Measurements from ENCODE around the gene MAPKAP1. TPM values are rescaled to one million over a fixed set of nuclear protein-coding genes. Genes with fewer than 3 reads are reported as not detected.

The MAPKAP1 gene
- total RNA-seq, 1 donor from 2014 or later: 56.6 TPM

GRCh38 chr9:125511789-125512660, 195.0 kb downstream of the MAPKAP1 start:
- H3K27me3 ChIP-seq: no peaks in the 10 kb centered on the region
- Mint-ChIP-seq H3K9me3 (no peaks in the 10 kb centered on the region), H3K4me1 (peaks cover 26% of the 10 kb centered on the region), H3K27ac (peak overlapping the region; percentile 26), H3K4me3 (no peak overlapping the region), H3K36me3 (peaks cover 1% of the 10 kb centered on the region), H3K27me3 (ENCODE audit: insufficient read depth, low read depth) (no peaks in the 10 kb centered on the region)
- H3K4me2 ChIP-seq: peak overlapping the region; percentile 40
- H3K4me1 ChIP-seq: peaks cover 38% of the 10 kb centered on the region
- no peaks in the 10 kb centered on the region for H3K36me3 ChIP-seq
- H3K9ac ChIP-seq: no peak overlapping the region
- H2AFZ ChIP-seq (replicated peaks): no peak overlapping the region
- no peaks in the 10 kb centered on the region for H4K20me1 ChIP-seq (ENCODE audit: low read depth)
- peaks cover 2% of the 10 kb centered on the region for H3F3A ChIP-seq (ENCODE audit: low read depth)
- TF ChIP-seq CTCF (IDR thresholded peaks at IDR 0.05) (no peak), EZH2phosphoT487 (IDR thresholded peaks at IDR 0.05) (no peak), EZH2 (IDR thresholded peaks at IDR 0.05) (no peak)
- no peaks in the 10 kb centered on the region for H3K79me2 ChIP-seq (ENCODE audit: low read depth)
- no peaks in the 10 kb centered on the region for H3K9me3 ChIP-seq (ENCODE audit: low read depth)
- DNase-seq (ENCODE audit: low spot score): peak; percentile 30
- peak overlapping the region; percentile 48 for H3K27ac ChIP-seq
- no peak overlapping the region for H3K4me3 ChIP-seq

- H3K4me3 Mint-ChIP-seq: no peak overlapping the region
- H3K4me1 ChIP-seq: peaks cover 31% of the 10 kb centered on the region
- no peak for DNase-seq (ENCODE audit: low spot score)
- H3K27ac ChIP-seq: no peak overlapping the region
- peaks cover 30% of the 10 kb centered on the region for H3K4me1 Mint-ChIP-seq
- no peaks in the 10 kb centered on the region for H3K9me3 ChIP-seq (ENCODE audit: low read depth)
- no peaks in the 10 kb centered on the region for H3K27me3 ChIP-seq
- H3K27me3 Mint-ChIP-seq (ENCODE audit: insufficient read depth, low read depth): no peaks in the 10 kb centered on the region
- H2AFZ ChIP-seq (replicated peaks): no peak overlapping the region
- no peaks in the 10 kb centered on the region for H3K9me3 Mint-ChIP-seq
- no peaks in the 10 kb centered on the region for H3K79me2 ChIP-seq (ENCODE audit: low read depth)
- H3K9ac ChIP-seq: no peak overlapping the region
- H3K4me2 ChIP-seq: no peak overlapping the region
- no peaks in the 10 kb centered on the region for H4K20me1 ChIP-seq (ENCODE audit: low read depth)
- TF ChIP-seq EZH2phosphoT487 (IDR thresholded peaks at IDR 0.05) (no peak), EZH2 (IDR thresholded peaks at IDR 0.05) (no peak), CTCF (IDR thresholded peaks at IDR 0.05) (no peak)
- no peaks in the 10 kb centered on the region for H3K36me3 ChIP-seq
- H3K4me3 ChIP-seq: no peak overlapping the region
- H3K36me3 Mint-ChIP-seq: no peaks in the 10 kb centered on the region
- H3F3A ChIP-seq (ENCODE audit: low read depth): peaks cover 2% of the 10 kb centered on the region
- no peak overlapping the region for H3K27ac Mint-ChIP-seq
These were observed 196.0 kb downstream of the MAPKAP1 start for GRCh38 chr9:125510980-125511379.

- H3K4me1 Mint-ChIP-seq: peaks cover 29% of the 10 kb centered on the region
- Histone ChIP-seq H3K27me3 (no peaks in the 10 kb centered on the region), H3K9ac (no peak overlapping the region), H4K20me1 (ENCODE audit: low read depth) (no peaks in the 10 kb centered on the region), H3K4me2 (no peak overlapping the region), H3K79me2 (ENCODE audit: low read depth) (no peaks in the 10 kb centered on the region), H3K27ac (no peak overlapping the region), H3K36me3 (no peaks in the 10 kb centered on the region), H3K4me1 (peaks cover 23% of the 10 kb centered on the region), H3F3A (ENCODE audit: low read depth) (peaks cover 2% of the 10 kb centered on the region), H3K4me3 (no peak overlapping the region), H2AFZ (replicated peaks) (no peak overlapping the region), H3K9me3 (ENCODE audit: low read depth) (no peaks in the 10 kb centered on the region)
- no peak overlapping the region for H3K4me3 Mint-ChIP-seq
- H3K27me3 Mint-ChIP-seq (ENCODE audit: insufficient read depth, low read depth): peaks cover 3% of the 10 kb centered on the region
- H3K9me3 Mint-ChIP-seq: no peaks in the 10 kb centered on the region
- DNase-seq (ENCODE audit: low spot score): no peak
- no peaks in the 10 kb centered on the region for H3K36me3 Mint-ChIP-seq
- no peak for TF ChIP-seq EZH2phosphoT487 (IDR thresholded peaks at IDR 0.05)
- H3K27ac Mint-ChIP-seq: no peak overlapping the region
These were observed 197.5 kb downstream of the MAPKAP1 start for GRCh38 chr9:125509476-125509875.

- H4K20me1 ChIP-seq (ENCODE audit: low read depth): no peaks in the 10 kb centered on the region
- no peak for TF ChIP-seq CTCF (IDR thresholded peaks at IDR 0.05)
- TF ChIP-seq EZH2 (IDR thresholded peaks at IDR 0.05): no peak
- TF ChIP-seq EZH2phosphoT487 (IDR thresholded peaks at IDR 0.05): no peak
- H3K36me3 Mint-ChIP-seq: no peaks in the 10 kb centered on the region
These were observed 198.8 kb downstream of the MAPKAP1 start for GRCh38 chr9:125508249-125508648.

More at GRCh38 chr9:125508249-125508648, 198.8 kb downstream of the MAPKAP1 start:
- no peak overlapping the region for H3K9ac ChIP-seq
- no peaks in the 10 kb centered on the region for H3K27me3 ChIP-seq
- Mint-ChIP-seq H3K27ac (no peak overlapping the region), H3K27me3 (ENCODE audit: insufficient read depth, low read depth) (peaks cover 3% of the 10 kb centered on the region), H3K4me1 (peaks cover 29% of the 10 kb centered on the region), H3K9me3 (no peaks in the 10 kb centered on the region), H3K4me3 (no peak overlapping the region)
- no peaks in the 10 kb centered on the region for H3K9me3 ChIP-seq (ENCODE audit: low read depth)
- no peak overlapping the region for H3K4me2 ChIP-seq
- no peaks in the 10 kb centered on the region for H3K79me2 ChIP-seq (ENCODE audit: low read depth)
- peaks cover 14% of the 10 kb centered on the region for H3K4me1 ChIP-seq
- no peak for DNase-seq (ENCODE audit: low spot score)
- H3K27ac ChIP-seq: no peak overlapping the region
- no peak overlapping the region for H2AFZ ChIP-seq (replicated peaks)
- H3K4me3 ChIP-seq: no peak overlapping the region
- H3K36me3 ChIP-seq: no peaks in the 10 kb centered on the region
- peaks cover 2% of the 10 kb centered on the region for H3F3A ChIP-seq (ENCODE audit: low read depth)
